ENCODE measurements around the gene PCP4L1.
A peak's percentile ranks its signal among the peaks of the same experiment; 100 is the strongest.

The PCP4L1 gene

DNA sequence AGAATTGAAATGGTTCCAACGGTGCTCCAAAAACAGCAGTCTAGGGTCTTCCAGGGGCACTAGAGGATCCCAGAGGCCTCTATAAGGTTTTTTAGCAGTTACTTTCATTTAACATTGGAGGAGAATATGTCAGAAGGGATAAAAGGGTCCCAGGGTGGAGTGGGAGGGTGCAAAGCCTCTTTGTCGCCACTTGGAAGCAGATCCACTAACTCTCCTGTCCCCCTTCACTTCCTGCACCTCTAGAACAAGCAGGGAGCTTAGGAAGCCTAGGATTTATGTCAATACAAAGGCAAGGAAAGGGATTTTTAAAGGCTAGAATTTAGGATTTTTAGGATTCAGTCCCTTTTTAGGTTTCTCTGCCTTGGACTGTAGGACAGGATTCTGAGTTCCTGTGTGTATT is 8.3 kb downstream of the PCP4L1 start:
- no peak for DNase-seq (ENCODE audit: low spot score)

DNA sequence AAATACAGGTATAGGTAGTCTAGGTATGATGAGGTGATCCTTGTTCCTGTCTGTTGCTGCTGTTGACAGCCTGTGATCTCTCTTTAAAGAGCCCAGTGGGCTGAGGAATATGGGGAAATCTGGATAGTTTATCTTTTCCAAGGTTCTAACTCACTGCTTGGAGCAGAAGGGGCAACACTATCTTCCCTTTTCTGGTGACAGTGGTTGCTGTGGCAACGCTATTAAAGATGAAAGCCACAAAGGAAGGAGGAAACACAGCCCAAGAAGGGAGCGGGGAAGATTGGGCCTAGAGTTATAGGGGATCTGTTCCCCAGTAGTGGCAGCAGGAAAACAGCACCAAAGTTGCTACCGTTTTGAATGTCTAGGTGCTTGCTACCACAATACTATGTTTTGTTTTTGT is 8.8 kb downstream of the PCP4L1 start:
- DNase-seq (ENCODE audit: low spot score), result no peak

DNA sequence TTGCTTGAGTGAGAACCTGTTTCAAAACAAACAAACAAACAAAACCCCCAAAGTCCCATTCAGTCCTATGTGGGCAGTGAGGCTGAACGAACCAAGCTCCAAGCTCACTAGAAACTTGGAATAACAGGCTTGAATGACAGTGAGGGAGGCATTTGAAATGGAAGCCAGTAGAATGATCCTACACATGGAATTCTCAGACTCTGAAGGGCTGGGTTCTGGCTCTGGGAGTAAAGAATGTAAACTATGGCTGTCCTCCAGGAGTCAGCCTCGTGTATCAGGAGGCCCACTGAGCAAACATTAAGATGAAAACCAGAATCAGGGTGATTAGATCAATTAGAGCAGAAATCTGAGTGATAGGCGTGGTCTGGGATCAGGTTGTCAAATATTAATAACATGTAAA is 14.9 kb downstream of the PCP4L1 start:
- no peak for DNase-seq (ENCODE audit: low spot score)

DNA sequence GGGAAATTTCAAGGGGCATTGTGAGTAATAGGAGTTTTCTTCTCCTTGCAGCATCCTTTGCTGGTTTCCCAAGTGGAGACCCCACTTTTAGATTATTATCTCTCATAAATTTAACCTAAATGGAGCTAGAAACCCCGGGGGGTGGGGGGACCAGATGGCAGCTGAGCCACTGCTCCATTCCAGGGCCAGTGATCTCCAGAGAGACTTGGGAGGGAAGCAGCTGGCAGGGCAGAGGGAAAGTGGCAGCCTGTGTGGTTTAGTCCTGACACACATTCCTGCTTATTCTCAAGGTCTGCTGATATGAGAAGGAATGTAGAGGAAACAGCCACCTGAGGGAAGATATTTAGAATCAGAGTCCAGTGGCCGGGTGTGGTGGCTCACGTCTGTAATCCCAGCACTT is 16.3 kb downstream of the PCP4L1 start:
- peak; percentile 57 for DNase-seq (ENCODE audit: low spot score)

DNA sequence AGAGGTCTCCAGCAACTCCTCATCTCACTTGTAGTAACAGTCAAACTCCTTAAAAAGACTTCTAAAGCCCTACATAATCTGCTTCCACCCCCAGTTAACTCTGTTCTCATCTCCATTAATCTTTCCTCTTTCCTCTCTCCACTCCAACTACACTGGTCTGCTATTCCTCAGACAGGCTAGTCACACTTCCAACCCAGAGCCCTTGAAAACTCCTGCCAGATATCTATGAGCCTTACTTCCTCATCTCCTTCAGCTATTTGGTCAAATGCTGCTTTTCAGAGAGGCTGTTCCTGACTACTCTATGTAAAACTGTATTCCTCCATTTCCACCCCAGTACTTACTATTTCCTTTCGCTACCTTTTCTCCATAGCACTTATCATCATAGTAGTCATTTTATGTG is 24.4 kb downstream of the PCP4L1 start:
- DNase-seq (ENCODE audit: low spot score), result no peak

DNA sequence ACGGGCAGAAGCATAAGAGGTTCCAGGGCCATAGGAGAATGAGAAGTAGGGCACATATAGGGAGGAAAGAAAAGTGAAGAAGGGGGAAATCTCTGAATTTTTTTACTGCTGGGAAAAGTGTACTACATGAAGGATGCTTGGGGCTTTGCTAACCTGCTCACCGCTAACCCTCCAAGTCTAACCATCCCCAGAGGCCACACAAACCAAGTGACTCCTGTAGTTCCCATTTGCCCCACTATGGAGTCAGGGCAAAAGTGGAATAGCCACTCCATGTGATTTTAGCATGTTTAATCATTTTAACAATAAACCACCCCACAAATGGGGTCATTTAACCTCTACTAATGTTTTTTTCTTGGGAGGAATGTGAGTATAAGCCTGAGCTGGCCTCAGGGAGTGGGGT is 26.6 kb downstream of the PCP4L1 start:
- DNase-seq (ENCODE audit: low spot score), result no peak

DNA sequence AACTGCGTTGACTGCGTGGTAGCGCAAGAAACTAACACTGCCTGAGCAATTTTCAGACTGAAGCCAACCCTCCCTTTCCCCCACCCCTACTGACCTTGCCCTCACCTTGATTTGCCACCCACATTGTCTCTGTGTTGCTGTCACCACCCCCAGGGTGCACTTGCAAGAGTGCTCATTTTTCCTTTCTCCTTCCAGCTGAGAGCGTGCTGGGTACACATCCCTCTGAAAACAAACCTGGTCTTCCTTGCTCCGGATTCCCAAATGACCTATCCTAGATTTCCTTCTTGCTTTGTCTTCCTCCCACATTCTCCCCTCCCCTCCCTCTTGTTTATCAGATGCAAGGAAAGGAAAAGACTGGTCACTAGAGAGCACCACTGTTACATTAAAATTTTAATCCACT is 27.0 kb downstream of the PCP4L1 start:
- DNase-seq (ENCODE audit: low spot score), result no peak

DNA sequence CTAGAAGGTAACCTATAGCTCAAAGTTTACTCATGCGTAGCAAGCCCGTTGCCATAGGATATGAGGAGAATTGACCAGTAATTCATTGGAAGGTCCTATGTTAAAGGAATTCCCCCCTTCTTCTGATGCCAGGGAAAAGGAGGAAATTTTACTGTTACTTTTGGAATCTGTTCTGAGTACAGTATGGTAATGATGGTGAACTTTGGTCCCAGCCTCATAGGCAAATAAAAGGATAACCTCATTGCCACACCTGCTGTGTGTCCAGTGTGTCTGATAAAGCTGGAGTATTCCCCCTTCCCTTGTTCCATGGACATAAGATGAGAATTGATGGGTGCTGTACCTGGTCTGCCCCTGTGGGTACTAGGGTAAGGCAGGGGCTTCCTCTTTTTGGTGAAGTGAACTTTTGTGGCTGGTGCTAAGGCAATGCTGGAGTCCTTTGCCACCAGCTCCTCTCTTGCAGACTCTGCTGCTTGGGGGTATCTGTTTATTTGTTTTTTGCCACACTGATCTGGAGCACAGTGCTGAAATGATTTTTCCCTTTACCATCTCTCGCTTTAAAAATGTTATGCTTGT is 29.0 kb downstream of the PCP4L1 start:
- no peak for DNase-seq (ENCODE audit: low spot score)

DNA sequence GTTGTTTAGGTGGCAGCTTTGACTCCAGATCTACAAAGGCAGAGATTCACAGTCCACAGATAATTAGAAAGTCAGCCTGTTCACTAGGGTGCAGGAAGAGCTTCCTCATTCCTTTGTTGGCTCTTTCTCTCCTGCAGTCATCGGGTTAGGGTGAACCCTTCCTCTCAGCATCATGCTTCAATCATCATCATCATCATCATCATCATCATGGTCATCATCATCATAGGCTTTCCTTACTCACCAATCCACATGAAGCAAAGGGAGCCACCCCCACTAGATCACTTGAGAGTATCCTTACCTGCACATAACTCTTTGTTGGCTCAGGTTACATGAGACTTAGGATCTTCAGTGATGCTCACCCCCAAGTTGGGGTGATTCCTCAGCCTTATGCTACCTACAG is 32.2 kb downstream of the PCP4L1 start:
- DNase-seq (ENCODE audit: low spot score), result no peak

DNA sequence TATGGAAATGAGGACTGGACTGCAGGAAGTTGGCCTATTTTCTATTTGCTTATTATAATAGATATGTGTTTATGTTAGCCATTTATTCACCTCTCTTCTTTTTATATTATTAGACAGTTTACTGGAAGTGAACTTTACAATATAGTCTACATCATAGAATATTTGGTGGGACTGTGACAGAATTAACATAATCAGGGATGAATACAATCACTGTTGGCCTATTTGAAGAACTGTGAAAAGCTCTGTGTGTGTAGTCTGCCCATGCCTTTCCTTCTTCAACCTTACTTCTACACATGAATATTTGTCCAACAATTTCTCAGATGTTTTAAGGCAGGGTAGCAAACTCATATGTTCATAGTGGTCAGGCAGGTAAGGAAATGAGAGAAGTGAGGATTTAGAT is 38.9 kb downstream of the PCP4L1 start:
- no peak for DNase-seq (ENCODE audit: low spot score)

DNA sequence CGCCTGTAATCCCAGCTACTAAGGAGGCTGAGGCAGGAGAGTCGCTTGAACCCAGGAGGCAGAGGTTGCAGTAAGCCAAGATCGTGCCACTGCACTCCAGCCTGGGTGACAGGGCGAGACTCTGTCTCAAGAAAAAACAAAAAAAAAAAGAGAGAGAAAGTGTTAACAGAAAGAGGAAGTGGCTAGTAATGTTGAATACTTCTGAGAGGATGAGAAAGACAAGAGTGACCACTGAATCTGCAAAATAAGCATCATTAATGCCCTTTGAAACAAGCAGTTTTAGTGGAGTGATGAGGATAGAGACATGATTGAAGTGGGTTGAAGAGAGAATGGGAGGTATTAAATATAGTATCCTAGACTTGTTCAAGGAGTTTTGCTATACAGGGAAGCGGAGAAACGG is 39.6 kb downstream of the PCP4L1 start:
- DNase-seq (ENCODE audit: low spot score), result no peak

DNA sequence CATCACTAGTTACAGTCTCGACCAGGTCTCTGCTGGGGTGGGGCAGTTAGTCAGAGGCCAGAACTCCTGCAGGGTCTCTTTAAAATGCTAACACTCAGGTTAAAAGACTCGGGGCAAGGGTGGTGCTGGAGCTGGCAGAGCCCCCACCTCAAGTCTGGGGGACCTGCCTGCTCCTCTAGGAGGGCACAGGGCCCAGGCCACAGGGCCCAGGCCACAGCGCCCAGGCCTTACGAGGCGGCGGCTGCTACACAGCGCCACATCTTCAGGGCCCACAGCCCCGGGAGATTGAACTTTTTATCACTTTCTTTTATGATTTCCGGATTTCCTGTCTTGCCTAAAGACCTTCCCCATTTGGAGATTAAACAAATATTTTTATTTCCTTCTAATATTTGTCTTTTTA is 40.8 kb downstream of the PCP4L1 start:
- no peak for DNase-seq (ENCODE audit: low spot score)

DNA sequence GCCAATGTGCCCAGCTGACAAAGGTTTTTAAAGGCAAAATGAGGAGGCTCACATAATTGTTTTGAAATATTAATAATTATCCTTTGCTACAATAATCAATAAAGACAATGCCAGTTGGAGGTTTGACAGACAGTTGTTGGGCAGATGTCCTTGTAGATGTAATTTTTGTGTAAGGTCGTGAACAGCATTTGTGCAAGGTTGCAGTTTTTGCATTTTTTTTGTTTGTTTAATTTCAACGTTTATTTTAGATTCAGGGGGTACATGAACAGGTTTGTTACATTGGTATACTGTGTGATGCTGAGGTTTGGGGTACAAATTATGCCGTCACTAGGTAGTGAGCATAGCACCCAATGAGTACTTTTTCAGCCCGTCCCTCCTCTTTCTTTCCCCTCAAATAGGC is 41.9 kb downstream of the PCP4L1 start:
- DNase-seq (ENCODE audit: low spot score), result no peak

DNA sequence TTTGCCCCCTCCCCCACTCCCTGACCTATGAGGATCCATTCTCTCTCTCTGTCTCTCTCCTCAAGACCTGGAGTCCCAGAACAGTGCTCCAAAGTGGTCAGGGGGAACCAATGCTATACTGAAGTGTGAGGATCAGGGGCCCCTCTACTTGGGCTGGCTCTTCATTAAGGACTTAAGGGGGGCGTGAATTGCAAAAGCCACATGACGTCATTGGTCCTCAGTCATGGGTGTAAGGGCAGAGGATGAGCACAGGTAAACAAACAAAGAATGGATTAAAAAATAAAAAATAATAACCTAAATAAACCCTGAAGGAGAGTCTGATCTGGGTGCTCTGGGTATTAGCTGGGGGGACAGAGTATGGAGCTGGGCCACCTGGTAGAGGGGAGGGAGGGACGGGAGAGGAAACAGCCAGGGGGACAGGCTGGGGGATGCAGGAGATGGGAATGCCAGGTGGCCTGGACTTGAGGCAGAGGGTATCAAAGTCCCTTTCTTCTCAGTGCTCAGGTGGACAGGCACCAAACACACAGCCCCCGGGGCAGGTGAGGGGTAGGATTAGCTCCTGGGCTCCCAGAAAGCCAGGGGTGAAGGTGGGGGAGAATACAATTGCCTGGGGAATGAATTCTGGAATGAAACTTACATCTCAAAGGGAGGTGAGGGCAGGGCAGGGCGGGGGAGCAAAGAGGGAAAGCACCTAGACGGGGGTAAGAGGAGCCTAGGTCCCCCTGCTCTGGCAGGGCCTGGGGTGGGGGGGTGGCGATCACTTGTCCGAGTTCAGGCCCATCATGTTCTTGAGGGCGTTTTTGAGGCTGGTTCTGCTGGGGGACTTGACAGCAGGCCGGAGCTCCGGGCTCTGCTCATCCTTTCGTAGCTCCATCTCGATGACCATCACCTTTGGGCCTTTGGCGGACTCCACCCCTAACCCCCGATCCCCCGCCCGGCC is 46.7 kb downstream of the PCP4L1 start:
- DNase-seq (ENCODE audit: low spot score), result no peak

DNA sequence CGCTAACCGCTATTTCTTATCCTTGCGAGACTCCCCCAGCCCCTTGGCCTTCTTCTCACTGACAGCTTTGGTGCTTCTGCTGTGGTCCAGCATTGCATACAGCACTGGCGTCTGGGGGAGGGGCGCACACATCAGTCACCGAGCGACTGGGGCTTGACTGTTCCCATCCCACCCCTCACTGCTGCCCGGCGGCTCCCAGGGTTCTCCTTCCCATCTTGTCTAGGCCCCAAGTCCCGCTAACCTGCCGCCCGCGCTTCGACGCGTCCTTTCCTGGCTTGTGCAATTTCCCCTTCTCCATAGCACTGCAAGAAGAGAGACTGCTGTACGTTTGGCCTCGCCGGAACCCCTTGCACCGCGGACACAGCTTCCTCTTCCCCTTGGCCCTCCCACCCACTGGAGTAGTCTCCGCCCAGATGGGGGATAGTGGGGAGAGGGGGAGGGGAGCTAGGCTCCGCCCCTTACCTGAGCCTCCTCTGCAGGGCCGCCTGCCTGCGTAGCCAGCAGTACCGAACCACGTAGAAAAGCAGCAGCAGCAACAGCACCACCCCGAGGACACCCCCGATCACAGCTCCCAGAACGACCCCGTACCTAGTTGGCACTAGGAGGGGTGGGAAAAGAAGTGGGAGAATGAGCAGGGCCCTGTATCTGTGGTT is 47.4 kb downstream of the PCP4L1 start:
- peak; percentile 86 for DNase-seq (ENCODE audit: low spot score)

DNA sequence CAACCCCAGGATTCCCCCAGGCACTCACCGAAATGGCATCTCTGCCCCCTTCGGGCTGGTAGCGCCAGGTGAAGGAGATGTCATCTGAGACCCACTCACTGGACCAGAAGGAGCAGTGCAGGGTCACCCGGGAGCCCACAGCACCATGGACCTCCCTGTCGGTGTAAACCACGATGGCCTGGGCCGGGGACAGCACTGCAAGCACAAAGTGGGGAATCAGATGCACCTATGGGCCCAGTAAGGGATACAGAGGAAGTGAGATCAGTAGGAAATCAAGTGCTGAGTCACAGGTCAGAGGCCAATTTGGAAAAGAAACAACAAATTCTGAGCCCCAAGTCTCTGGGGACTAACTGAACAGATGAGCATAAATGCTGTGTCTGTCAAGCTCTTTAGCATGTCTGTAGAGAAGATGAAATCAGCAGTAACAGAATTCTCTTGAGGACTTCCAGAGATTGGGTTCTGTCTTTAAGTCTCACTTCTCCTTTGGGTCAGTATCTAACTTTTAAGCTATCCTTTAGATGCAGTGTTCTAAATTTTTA is 48.8 kb downstream of the PCP4L1 start:
- DNase-seq (ENCODE audit: low spot score), result peak; percentile 62

DNA sequence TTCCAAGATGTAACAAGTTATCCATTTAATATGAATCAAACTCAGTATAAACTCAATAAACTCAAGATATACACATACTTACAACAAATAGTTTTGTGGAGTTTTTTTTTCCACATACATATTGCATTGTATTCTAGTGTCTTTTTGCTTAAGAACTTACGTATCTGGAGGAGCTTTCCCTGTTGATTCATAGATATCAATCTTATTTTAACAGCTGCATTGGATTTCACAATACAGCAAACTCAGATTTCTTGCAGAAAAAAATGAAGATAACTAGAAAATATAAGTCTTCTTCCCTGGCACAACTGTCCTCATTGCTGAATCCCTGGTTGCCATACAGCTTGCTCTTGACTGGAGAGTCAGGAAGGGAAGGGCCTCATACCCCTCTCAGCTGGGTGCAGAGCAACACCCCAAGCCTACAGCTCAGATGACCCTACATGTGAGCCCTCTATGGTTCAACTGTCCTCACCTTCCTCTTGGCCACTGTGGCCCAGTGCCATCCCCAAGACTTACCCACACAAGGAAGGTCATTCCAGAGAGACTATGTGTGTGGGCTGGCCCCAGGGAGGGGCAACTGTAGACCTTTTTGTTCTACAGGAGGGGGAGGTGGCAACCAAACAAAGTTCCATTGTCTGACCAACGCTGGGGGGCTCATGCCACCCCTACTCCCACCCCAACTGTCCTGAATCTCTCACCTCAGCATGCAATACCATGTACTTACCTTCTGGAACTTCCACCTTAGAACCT is 49.5 kb downstream of the PCP4L1 start:
- DNase-seq (ENCODE audit: low spot score), result no peak

DNA sequence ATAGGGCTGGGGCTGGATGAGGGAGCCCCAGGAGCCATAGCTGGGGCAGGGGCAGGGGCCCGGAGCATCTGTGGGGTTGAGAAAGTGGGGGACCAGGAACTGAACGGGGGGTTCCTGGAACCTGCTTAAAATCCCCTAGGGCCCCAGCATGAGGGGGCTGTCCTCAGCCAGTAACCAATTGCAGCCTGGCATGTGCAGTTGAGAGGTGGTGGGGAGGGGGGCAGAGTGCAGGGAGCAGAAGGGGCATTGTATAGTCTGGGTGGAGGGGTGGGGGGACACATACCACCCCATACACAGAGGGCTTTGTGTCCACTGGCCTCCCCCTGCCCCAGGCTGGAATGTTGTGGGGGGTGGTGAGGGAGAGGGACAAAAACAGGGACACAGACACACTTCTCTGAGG is 51.3 kb downstream of the PCP4L1 start, which contains the start of gene MPZ:
Gene MPZ (minus strand): TSS at position 101 of the 400 bp plus-strand sequence. CDS start 63 bp downstream, at position 38.
- DNase-seq (ENCODE audit: low spot score), result no peak

DNA sequence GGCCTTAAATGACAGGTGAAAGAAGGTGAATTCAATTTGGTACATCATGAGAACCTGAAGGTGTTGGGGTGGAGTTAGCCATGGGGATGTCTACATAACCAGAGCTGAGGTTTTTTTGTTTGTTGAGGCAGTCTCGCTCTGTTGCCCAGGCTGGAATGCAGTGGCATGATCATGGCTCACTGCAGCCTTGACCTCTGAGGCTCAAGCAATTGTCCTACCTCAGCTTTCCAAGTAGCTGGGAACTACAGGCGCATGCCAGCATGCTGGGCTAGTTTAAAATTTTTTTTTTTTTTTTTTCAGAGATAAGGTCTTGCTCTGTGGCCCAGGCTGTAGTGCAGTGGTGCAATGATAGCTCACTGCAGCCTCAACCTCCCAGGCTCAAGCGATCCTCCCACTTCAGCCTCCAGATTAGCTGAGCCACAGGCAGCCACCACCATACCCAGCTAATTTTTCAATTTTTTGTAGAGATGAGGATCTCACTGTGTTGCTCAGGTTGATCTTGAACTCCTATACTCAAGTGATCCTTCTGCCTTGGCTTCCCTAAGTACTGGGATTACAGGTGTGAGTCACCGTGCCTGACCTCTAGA is 53.1 kb downstream of the PCP4L1 start:
- DNase-seq (ENCODE audit: low spot score), result no peak

DNA sequence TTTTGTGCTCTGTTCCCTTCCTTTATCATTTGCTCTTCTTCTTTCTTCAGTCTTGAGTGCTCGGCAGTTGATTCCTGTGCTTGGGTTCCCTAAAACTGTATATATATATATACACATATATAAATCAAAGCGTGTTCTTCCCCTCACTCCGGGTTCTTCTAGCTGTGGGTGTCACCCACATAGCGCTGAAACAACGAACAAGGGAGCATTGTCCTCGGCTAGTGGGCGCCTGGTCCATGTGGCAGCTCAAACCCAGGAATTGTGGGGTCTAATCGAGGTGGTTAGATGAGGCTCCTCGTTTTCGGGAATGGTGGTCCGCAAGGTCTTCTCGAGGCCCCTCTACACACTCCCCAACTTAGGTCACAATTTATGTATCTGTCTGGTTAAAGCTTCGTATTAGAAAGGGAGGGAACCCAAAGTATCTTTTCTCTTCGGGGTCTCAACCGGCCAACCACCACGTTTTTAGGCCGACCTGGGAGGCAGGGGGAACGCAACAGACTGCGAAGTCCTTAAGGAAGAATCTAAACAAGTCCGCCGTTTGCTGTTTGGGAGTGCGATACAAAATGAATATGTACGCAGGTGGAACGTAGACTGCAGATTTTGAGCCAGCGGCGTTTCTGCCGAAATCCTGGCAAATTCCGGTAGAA is 55.1 kb downstream of the PCP4L1 start:
- peak; percentile 8 for DNase-seq (ENCODE audit: low spot score)

Measured in SK-N-DZ (cell line).